Epidermal melanocyte (primary cell): Measurements from ENCODE around the gene C16orf92.

Source experiments
- DNase-seq: peaks from one replicate; pipeline ENCODE4 v3.0.0; 2011; ENCODE audit warnings: low spot score; ENCODE audit not compliant: insufficient read length

Gene C16orf92, protein sequence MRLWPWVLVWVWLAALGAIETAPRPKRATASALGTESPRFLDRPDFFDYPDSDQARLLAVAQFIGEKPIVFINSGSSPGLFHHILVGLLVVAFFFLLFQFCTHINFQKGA

DNA sequence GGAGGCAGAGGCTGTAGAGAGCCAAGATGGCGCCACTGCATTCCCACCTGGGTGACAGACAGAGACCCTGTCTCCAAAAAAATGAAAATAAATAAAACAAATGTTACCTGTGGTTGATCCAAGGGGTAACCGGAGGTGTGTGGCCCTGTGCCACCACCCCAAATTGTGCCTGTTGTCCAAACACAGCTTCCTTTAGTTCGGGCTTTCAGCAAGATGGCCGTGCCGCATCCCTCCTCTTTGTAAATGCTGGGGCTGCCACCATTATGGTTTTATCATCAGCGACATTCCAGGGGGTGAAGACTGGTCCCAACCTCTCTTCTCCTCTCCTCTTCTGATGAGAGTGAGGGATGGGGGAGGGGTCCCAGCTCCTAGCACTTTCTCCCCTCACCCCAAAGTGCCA, at the start of gene C16orf92:
TSS of gene C16orf92 (plus strand) at position 312 of the 400 bp plus-strand sequence. CDS start 143 bp downstream, outside the sequence.
- no peak for DNase-seq

DNA sequence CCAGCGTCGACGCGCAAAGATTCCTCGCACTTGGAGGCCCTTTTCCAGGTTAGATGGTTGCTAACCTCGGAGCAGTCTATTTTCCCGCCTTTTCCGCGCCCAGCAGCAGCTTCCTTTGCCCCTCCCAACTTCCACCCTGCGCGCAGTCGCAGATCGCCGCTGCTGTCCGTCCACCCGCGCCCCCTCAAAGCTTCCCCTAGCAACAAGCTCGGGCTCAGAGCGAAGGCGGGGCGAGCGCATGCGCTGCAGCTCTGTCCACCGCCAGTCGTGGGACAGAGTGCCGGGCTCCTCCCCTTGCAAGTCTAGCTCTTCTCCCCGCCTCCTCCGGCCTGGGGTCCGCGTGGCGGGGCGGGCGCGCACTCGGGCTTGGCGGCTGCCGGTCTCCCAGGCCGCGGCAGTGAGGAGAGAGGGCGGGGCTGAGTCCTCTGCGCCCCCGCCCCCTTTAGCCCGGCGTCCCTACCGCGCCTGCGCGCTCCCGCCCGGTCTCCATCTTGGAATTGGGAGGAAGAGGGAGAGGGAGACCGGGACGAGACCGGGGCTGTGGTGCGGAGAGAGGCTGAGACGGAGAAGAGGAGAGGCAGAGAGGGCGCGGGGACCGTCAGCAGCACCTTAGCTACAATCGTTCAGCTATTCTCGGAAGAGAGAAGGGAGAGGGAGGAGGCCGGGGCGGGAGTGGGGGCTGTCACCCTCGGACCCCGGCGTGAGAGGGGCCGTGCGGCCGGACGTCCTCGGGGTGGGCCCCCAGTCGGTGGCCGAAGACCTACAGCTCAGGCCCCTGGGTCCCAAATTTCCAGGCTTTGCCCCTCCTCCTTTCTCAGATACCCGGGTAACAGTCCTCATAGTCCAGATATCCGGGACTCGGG, 49.4 kb upstream of the C16orf92 start, which contains the start of gene TAOK2:
TSS of gene TAOK2 (plus strand) at position 485 of the 863 bp plus-strand sequence. CDS start 3,905 bp downstream, outside the sequence.
- peak; percentile 99 for DNase-seq

DNA sequence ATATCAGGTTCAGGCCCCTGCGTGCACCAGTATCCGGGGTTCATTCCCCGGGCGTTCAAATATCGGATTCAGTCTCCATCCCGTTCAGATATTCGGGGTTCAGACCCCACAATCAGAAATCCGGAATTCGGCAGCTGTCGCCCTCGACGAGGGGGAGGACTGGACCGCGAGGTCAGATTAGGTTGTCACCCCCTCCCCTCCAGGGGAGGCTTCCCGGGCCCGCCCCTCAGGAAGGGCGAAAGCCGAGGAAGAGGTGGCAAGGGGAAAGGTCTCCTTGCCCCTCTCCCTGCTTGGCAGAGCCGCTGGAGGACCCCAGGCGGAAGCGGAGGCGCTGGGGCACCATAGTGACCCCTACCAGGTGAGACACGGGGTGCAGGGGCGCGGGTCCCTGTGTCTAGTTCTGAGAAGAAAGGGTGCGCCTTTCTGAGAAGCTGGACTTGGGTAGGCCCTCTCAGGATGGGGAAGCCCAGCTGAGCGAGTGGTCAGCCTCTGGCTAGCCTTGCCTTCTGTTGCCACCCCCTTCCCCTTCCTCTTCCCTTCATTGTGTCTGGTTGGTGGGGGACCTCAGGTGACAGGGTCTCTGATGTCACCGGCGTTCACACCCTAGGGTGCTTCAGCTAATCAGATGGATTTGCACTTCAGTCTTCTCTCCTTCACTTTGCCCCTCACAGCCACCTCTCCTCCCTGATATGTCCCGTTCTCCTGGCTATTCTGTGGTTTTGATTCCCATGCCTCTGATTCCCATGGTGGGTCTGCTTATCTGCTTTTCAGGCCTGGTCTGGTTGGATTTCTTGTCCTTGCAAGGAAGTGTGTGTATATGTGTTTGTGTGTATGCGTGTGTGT, 48.5 kb upstream of the C16orf92 start:
- DNase-seq = no peak

DNA sequence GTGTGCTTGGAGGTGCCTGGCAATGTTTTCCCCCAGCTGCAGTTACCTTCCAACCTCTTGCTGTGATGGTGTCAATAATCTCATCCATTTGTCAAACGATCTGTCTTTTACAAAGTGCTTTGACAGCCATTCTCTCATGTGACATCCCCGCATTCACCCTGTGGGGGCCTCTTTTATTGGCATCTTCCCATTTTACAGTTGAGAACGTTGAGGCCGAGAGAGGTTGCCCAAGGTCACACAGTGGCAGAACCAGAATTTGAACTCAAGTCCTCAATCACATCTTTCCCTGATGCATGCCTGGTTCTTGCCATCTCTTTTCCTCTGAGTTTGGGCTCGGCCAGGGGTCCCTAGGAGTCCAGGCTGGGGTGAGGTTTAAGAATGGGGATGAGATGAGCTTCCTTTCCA, 47.9 kb upstream of the C16orf92 start:
- DNase-seq = no peak

DNA sequence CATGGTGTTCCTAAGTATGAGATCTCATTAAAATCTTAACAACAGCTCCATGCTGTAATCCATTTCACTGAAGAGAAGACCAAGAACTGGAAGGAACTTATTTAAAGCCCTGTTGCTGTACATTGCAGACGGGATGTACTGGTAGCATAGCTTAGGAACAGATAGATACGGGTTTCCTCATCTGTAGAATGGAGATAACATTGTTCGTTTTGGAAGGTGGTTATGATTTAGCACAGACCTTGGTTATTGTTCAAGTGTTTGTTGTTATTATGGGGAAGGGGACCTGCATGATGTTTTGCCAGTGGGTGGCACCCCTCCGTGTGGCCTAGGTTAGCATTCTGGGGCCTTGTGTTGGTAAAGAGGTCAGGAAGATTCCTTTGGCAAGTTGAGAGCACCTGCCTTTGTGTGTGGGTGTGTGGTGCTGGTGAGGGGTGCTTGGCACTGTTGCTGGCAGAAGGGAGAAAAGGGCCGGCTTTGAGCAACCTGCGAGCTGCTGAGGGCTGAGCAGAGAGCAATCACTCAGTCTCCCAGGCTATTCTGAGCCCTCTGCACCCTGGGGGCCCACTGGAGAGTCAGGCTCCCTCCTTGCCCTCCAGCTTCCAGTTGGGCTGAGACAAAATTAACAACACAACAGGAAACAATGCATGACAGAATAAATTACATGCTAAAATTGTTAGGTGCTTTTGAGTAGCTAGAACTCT, 47.0 kb upstream of the C16orf92 start:
- no peak for DNase-seq

DNA sequence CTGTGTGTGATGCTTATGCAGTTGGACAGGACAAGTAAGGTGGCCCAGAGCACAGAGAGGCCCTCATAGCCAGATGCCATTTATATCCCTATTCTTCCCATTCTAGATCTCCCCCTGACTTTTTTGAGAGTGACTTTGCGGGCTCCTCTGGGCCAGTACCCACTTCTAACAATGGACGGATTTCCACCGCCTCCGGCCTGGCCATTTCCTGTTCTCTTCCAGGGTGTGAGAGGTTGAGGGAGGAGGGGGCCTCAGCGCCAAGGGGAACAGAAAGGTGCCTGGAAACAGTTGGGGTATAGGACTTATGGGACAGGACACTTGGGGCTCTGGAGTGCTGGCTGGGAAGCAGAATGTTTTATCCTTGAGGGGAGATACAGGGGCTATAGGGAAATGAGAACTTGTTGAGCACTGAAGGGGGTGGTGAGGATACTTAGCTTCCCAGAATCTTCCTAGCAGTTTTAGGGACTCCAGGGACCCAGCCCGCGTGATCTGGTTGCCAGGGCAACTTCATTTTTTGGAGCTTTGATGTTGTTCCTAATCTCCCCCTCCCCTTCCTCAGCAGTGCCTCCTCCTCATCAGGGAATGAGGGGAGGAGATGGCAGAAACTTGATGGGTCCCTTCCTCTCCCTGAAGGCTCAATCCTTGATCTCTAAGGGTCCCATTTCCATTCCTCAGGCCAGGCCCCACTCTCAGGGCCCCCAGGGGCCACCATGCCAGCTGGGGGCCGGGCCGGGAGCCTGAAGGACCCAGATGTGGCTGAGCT, 45.8 kb upstream of the C16orf92 start:
- DNase-seq = peak; percentile 6

DNA sequence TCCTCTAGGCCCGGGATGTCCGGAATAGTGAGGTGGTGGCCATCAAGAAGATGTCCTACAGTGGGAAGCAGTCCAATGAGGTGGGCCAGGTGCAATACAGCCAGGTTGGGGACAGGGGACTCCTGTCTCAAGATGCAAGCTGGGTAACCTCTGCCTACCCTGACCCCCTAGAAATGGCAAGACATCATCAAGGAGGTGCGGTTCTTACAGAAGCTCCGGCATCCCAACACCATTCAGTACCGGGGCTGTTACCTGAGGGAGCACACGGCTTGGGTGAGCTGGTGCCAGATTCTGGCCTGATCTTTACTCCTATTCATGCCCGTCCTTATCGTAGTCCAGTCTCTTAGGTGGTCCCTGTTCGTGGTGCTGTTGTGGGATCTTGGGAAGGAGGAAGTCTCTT, 44.9 kb upstream of the C16orf92 start:
- DNase-seq = no peak

DNA sequence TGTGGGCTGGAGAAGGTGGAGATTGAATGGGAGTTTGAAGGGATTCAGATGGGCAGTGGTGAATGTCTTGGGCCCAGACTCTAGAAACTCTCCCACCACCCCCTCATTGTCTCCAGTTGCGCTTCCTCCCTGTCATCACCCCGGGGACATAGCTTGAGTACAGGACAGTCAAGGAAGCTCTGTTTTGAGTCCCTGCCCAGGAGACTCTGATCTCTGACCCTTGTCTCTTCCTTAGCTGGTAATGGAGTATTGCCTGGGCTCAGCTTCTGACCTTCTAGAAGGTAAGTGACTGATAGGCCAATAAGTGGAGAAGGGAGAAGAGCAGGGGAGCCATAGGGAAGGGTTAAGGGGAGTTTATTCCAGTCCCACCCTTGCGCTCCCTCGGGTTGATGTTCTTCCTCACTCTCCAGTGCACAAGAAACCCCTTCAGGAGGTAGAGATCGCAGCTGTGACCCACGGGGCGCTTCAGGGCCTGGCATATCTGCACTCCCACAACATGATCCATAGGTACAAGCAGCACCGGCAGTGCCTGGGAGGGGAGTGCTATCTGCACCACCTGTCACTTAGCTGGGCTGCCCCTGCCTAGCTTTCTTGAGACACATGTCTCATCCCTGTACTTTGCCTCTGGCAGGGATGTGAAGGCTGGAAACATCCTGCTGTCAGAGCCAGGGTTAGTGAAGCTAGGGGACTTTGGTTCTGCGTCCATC, 44.3 kb upstream of the C16orf92 start:
- DNase-seq = peak; percentile 3

DNA sequence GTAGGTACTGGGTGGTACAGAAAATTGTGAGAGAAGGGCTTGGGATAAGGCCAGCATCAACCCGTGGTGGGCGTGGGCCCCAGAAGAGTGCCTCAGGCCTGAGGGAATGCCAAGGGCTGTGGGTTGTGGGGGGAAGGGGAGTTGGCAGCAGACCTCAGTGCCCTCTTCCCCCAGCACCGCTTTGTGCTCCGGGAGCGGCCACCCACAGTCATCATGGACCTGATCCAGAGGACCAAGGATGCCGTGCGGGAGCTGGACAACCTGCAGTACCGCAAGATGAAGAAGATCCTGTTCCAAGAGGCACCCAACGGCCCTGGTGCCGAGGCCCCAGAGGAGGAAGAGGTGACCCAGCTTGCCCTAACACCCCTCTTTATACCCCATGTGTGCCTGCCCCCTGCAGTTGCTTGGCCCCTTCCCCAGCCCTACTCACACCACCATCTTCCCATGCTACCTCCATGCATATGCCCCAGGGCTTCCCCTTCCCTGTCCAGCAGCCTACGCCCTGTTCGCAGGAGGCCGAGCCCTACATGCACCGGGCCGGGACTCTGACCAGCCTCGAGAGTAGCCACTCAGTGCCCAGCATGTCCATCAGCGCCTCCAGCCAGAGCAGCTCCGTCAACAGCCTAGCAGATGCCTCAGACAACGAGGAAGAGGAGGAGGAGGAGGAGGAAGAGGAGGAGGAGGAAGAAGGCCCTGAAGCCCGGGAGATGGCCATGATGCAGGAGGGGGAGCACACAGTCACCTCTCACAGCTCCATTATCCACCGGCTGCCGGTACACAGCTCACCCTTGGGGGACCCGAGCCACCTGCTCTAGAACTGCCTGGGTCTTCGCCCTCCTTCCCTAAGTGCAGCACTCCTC, 40.2 kb upstream of the C16orf92 start:
- no peak for DNase-seq

DNA sequence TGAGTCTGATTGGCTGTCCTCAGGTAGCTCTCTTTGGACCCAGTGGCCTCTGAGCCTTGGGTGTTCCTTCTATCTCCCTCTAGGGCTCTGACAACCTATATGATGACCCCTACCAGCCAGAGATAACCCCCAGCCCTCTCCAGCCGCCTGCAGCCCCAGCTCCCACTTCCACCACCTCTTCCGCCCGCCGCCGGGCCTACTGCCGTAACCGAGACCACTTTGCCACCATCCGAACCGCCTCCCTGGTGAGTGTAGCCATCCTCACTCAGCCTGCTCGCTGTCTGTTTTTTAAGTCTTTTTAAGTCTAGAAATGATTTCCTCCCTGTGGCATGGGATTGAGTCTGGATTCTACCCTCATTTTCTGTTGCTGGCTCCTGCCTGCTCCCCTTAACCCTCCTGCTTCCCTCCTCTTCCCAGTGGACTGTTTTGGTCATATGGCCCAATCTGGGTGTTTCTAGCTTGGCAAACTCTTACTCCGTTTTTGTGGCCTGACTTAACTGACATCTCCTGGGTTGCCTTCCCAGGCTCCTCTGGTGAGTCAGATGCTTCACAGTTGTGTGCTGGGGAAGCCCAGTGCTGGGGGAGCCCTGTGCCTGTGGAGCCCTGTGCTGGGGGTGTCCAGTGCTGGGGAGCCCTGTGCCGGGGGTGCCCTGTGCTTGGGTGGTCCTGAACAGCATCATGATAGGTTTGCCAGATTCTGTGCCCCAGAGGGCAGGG, 39.4 kb upstream of the C16orf92 start:
- DNase-seq = no peak

DNA sequence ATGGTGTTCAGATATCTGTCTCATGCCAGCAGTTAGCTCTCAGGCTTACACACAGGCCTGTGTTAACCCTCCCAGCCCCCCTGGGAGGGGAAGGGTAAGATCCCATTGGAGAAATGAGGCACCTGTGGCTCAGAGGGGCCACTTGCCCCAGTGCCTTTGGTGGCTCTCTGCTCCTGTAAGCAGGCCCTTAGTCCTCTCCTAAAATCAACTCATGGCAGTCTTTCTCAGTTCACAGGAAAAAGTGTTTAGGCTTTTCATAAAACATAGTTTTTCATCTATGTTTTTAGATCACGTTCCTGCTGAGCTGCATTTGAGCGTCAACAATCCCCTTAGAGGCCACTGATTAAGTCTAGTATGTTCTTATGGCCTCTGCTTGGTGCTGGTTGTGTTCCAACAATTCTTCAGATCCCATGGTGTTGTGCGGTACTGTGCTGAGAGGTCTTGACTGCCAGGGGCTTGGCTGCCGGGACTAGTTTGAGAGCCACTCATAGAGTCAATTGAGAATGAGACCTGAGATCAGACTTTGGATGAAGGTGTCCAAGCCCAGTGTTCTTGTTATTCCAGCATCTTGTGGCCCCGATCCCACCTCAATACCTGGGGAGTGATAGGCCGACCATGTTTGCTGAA, 38.7 kb upstream of the C16orf92 start:
- no peak for DNase-seq

DNA sequence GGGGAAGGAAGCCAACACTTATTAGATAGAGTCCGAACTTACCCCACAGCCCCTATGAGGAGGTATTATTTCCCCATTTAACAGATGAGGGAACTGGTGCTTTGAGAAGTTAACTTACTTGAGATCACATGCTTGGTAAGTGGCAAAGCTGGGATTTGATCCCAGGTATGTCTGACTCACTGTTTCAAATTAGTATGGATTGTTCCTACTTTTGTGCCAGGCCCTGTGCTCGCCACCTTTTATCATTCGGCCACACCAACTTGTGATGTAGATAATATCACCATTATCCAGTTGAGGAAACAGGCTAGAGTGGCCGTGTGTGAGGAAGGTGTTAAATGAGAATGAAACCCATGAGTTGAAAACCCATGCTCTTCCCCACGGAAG, 38.2 kb upstream of the C16orf92 start:
- no peak for DNase-seq

DNA sequence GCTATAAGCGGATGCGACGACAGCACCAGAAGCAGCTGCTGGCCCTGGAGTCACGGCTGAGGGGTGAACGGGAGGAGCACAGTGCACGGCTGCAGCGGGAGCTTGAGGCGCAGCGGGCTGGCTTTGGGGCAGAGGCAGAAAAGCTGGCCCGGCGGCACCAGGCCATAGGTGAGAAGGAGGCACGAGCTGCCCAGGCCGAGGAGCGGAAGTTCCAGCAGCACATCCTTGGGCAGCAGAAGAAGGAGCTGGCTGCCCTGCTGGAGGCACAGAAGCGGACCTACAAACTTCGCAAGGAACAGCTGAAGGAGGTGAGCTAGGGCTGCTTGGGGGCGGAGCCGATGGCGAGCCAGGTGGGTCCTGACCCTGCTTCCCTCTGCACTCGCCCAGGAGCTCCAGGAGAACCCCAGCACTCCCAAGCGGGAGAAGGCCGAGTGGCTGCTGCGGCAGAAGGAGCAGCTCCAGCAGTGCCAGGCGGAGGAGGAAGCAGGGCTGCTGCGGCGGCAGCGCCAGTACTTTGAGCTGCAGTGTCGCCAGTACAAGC, 37.7 kb upstream of the C16orf92 start:
- no peak for DNase-seq

DNA sequence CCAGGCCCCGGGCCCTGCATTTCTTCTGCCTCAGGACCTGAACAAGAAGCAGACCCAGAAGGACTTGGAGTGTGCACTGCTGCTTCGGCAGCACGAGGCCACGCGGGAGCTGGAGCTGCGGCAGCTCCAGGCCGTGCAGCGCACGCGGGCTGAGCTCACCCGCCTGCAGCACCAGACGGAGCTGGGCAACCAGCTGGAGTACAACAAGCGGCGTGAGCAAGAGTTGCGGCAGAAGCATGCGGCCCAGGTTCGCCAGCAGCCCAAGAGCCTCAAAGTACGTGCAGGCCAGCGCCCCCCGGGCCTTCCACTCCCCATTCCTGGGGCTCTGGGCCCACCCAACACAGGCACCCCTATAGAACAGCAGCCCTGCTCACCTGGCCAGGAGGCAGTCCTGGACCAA, 36.8 kb upstream of the C16orf92 start:
- no peak for DNase-seq

DNA sequence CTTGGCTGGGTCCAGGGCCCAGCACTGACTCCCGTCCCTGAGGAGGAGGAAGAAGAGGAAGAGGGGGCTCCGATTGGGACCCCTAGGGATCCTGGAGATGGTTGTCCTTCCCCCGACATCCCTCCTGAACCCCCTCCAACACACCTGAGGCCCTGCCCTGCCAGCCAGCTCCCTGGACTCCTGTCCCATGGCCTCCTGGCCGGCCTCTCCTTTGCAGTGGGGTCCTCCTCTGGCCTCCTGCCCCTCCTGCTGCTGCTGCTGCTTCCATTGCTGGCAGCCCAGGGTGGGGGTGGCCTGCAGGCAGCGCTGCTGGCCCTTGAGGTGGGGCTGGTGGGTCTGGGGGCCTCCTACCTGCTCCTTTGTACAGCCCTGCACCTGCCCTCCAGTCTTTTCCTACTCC, 36.1 kb upstream of the C16orf92 start:
- DNase-seq = no peak

DNA sequence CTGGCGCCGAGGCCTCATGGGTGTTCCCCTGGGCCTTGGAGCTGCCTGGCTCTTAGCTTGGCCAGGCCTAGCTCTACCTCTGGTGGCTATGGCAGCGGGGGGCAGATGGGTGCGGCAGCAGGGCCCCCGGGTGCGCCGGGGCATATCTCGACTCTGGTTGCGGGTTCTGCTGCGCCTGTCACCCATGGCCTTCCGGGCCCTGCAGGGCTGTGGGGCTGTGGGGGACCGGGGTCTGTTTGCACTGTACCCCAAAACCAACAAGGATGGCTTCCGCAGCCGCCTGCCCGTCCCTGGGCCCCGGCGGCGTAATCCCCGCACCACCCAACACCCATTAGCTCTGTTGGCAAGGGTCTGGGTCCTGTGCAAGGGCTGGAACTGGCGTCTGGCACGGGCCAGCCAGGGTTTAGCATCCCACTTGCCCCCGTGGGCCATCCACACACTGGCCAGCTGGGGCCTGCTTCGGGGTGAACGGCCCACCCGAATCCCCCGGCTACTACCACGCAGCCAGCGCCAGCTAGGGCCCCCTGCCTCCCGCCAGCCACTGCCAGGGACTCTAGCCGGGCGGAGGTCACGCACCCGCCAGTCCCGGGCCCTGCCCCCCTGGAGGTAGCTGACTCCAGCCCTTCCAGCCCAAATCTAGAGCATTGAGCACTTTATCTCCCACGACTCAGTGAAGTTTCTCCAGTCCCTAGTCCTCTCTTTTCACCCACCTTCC, 35.5 kb upstream of the C16orf92 start:
- DNase-seq = no peak
